SHP77 treated with DMSO at 0.1 percent for 48 hours (cell line): ENCODE data around the gene SPPL2C.
"Not testable (repeated sequence)": the region's sequence is repeated elsewhere in the genome, so short reads cannot be mapped to it uniquely, and the experiment has no call there.

Experiments
- DNase-seq: peaks from one replicate; lab custom pipeline; 2025; lab: John Stamatoyannopoulos, UW

SPPL2C gene

DNA sequence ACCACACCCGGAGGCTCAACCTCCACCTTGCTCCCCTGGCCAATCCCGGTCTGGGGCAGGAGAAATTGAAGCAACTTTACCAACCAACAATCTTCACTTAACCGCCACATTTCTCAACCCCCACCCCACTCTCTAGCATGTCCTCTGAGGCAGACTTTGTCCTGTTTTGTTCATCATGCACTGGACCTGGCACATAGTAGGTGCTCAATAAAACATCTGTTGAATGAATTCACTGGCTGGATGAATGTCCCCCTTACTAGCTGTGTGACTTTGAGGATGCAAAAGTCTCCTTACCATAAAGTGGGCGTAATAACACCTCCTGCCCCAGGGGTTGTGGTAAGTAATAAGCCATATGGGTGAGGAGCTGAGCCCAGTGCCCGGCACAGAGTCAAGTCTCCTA, 5.8 kb downstream of the SPPL2C start:
- DNase-seq: no peak

DNA sequence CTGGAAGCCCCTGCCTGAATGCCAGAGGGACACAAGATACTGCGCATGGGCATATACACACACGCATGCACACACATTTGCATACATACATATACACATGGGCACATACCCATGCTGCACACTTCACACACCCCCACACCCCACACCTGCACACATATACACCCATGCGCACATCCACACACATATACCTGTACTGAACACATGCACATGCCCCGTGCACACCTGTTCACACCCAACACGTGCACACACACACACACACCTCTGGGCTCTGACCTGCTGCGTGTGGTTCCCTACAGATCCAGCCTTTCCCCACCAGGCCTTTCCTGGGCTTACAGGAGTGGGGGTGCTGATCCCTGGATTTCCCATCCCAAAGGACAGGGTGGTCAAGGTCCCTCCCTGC, 6.3 kb downstream of the SPPL2C start:
- DNase-seq: no peak

DNA sequence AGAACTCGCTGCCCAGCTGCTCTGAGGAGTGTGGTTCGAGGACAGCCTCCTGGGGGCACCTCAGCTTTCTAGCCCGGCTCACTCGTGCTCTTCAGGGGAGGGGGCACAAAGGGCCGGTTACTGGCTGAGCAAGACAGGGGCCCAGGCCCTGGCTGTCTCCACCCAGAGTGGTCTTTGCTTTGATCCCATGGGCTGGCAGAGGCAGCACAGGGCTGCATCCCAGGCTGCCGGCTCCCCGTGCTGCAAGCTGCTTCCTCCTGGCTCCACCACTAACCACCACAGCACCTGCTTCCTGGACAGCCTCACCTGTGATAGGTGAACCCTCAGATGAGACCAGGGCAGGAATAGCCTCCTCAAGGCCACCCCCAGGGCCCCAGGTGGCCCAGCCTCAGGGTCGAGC, 6.8 kb downstream of the SPPL2C start:
- DNase-seq: no peak

DNA sequence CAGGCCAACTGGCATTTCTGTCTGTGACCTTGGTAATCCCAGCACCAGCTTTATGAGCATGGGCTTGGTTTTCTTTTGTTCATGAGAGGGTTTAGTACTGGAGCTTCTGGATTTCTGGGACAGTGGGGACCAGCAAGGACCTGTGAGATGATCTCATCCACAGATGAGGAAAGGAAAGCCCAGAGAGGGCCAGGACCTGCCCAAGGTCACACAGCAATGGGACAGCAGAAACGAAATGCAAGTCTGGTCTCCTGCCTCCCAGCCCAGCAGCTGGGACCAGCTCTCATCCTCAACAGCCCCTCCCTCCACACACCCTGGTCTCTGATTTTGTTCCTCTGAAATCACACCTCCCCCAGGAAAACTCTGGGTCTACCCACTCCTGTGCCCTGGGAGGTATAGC, 7.2 kb downstream of the SPPL2C start:
- no peak for DNase-seq

DNA sequence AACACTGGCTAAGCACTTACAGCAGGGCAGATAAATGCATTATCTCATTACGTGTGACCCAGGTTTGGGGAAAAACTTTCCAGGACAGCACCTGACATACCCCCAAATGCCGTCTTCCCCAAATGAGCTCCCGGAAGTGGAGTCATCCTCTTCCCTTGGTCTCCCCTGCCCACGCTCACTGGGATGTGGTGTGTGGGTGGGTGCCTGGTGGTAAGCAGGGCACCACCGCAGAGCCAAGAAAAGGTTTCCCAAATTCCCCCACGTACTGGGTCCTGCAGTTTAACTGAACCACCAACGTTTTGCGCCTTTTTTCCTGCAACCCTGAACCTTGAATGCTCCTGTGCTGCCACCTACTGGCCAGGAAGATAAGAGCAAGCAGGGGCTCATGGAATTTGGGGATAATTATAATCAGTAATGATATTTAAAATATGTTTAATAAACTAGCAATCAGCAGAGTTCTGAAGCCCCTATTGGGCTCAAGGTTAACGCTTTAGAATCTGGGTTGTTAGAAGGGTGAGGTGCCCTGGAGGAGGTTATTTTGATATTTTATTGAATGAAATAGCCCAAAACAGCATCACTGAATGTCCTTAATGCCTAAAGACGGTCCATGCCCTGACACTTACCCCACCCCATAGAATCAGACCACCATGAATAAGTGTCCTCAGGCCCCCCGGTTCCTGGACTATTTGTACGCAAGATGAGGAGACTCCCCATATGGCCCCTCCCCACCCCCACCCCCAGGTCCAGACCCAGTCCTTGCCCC, 8.0 kb downstream of the SPPL2C start:
- DNase-seq: peak; percentile 58

DNA sequence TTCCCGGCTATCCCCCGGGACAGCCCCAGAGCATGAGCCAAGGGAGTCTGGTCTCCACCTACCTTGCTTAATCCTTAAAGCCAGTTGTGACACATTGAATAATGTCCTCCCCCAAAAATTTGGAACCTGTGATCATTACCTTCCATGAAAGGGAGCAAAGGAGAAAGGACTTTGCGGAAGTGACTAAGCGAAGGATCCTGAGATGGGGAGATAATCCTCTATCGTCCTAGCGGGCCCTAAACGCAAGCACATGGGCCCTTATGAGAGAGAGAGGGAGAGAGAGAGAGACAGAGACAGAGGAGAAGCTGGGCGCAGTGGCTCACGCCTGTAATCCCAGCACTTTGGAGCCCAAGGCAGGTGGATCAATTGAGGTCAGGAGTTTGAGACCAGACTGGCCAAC, 9.5 kb downstream of the SPPL2C start:
- no peak for DNase-seq

DNA sequence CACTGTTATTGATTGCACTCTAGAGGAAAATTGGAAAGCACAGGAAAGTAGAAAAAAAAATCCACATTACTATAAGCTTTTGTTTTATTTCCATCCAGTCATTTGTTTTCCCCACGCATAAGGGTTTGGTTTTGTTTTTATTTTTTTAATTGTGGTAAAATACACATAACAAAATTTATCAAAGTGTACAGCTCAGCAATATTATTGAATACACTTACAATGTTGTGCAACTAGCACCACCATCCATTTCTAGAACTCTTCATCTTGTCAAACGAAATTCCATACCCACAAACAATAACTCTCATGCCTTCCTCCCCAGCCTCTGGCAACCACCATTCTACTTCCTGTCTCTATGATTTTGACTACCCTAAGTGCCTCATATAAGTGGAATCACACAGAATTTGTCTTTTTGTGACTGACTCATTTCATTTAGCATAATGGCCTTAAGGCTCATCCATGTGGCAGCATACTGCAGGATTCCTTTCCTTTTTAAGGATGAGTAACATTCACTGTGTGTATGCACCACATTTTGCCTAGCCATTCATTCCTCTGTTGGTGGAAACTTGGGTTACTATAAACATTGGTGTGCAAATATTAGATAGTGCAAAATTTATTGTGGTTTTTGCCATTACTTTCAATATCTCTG, 11.1 kb downstream of the SPPL2C start:
- DNase-seq: no peak

DNA sequence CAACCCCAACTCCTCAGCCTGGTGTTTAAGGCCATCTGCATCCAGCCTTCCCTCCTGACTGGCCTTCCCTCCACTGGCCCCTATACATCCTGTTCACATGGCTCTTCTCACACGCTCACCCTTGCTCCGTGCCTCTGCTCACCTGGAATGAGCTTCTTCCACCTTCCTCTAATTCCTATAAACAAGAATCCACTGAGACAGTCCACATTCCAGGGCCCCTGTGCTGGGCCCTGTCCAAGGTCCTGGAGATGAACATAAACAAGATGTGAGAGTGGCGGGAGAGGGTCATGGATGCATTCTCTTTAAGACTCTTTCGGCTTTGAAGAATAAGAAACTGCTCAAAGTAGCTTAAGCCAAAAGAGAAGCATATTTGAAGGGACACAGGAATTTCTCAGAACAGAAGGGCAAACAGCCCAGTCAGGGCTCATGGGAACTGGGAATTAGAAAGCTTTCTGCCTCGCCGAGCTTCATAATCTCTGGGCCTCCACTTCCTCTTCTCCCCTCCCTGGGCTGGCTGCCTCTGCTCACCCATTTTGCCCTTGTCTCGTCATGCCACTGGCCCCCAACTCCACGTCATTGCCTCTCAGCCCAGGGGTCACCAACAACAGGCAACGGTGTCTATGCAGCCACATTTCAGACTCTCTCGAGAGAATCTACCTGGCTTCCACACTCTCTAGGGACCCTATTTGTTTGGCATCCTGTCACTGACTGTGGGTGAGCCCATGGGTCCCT, 13.5 kb downstream of the SPPL2C start:
- no peak for DNase-seq

DNA sequence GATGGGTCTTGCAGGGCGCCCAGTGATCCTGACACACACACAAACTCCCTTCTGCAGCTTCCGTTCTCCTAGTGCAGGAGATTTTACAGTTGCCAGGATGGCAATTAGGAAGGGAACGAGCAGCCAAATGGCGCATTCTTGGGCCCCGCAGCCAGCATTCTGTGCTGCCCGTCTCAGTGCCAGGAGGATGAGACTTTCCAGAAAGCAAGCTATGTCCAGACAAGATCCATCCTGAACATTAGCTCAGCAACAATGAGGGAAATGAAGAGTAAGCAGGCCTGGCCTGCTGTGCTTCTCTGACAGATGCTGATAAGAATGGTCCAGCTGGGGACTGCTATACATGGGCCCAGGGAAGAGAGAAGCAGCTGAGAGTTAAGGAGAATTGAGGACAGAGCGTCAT, 16.5 kb downstream of the SPPL2C start:
- DNase-seq: no peak

DNA sequence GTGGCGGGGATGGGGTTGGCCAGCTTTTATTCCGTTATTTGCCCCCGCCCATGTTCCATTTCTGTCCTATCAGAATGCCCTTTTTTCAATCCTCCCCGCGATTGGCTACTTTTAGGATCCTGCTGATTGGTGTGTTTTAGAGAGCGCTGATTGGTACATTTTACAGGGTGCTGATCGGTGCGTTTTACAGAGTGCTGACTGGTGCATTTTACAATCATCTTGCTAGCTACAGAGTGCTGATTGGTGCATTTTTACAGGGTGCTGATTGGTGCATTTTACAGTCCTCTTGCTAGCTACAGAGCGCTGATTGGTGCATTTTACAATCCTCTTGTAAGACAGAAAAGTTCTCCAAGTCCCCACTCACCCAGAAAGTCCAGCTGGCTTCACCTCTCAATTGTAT, 17.4 kb downstream of the SPPL2C start:
- not testable (repeated sequence) for DNase-seq

DNA sequence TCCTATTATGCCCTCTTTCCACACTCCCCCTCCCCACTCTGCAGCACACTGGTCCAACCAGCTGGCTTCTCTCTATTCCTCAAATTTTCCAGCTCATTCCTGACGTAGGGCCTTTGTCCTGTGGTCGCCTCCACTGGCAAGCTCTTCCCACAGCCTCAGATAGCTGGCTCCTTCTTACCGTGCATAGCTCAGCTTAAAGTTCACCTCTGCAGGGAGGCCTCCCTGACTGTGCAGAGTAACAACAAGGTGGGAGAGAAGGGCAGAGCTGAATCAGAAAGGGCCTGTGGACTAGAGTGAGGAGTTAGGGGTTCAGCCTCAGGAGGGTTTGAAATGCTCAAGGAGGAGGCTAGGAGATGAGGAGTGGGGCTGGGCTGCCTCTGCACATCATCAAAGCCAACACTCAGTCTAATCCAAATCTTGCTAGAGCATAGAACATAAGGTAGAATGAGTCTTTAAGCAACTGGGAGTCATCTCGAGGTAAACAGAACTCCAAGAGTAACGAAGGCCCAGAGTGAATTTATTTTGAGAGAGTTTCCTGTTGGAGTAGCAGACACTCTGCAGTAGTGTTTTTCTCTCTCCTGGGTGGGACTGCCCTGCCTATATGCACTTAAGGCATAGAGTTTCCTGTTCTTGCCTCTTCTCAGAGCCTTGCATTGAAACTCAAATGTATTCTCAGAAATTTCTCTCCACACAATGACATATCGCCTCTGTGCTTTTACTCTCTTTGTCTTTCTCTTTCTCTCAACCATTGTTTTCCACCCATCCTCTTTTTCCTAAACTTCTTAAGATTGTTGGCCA, 19.4 kb downstream of the SPPL2C start:
- no peak for DNase-seq

DNA sequence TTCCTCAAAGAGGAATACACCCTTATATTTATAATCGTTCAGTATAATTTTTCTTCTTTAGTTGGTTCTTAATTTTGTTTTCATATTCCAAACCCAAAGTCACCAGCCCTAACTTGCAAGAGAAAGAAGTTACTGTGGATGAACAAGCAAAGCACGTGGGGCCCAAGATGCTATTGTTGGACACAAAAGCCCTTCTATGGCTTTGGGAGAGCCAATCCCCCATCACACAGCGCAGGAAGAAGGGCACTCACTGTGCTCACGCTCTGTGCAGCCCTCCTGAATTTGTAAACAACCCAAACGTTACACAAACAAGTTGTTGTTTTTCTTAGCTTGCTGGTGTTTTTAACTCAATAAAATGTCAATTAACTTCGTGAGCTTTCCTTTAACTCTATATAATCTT, 22.5 kb downstream of the SPPL2C start:
- DNase-seq: no peak

DNA sequence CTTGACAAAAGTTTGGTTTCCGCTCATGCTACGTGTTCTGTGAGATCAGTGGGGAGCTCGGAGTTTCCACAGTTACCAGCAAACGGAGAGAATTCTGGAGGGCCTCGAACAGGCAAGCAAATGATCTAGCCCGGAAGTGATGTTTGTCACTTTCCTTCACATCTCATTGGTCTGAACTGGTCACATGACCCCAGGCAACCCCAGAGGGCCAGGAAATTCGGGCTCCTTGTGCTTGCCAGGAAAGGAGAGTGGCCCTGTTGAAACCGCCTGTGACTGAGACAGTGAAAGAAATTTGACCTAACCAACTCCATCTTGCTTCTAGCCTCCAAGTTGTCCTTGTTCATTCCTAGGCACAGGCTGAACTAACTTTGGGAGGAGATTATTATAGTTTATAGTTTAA, 23.0 kb downstream of the SPPL2C start:
- no peak for DNase-seq

DNA sequence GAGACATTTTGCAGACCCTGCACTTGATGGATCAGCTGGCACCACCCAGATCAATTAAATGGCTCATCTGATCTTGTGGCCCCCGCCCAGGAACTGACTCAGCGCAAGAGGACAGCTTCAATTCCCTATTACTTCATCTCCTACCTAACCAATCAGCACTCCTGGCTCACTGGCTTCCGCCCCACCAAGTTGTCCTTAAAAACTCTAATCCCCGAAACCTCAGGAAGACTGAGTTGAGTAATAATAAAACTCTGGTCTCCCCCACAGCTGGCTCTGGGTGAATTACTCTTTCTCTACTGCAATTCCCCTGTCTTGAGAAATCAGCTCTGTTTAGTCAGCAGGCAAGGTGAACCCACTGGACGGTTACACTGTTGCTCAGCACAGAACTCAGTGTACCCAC, 23.6 kb downstream of the SPPL2C start:
- no peak for DNase-seq

DNA sequence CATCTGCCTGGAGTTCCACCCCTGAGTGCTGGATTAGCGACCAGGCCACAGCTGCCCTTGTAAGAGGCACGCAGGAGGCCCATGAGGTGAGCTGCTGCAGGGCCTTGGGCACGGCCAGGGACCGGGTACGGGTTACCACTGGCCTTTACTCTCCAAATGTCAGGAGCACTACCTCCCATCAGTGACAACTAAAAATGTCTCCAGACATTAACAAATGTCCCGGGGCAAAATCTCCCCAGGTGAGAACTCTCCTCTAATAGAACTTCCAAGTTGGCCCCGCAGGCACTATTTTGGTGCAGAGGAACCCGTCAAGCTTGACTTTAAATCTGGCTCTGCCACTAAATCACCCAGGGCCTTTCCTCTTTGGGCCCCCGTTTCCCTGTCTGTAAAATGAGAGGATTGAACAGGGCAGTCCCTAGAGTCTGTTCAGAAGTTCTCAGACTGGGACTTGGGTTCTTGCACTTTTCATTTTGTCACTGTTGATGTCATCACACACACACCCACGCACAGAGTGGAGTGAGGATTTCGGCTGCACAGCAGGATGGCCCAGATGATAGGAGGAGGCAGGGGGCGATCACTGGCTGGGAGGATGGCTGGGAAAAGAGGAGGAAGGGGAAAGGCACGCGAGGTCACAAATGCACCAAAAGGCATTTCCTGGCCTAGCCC, 25.1 kb downstream of the SPPL2C start:
- no peak for DNase-seq

DNA sequence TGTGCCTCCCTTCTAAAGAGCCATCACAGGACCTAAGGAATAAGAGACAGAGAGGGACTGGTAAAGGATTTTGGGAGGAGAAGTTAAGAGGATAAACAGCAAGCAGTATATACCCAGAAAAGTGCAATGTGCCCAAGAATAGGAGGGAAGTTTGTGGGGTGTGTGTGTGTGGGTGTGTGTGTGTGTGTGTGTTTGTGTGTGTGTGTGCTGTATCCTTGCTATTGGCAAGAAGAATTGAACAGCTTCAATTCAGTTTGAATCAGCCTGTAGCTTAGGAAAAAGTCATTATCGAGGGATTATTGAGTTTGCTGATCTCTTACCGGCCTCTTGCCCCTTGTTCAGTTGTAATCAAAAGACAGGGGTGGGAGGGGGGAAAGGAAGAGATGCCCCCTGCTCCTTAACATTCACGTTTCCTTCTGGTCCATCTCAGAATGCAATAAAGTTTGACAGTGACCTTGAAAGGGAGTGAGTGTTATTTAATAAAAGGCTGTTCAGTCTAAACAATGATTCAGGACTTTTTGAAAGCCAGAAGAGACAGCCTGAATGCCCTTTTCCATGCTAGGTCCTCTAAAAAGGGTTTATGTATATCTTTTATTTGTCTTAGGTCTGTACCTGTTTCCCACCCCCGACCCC, 25.8 kb downstream of the SPPL2C start:
- DNase-seq: no peak

DNA sequence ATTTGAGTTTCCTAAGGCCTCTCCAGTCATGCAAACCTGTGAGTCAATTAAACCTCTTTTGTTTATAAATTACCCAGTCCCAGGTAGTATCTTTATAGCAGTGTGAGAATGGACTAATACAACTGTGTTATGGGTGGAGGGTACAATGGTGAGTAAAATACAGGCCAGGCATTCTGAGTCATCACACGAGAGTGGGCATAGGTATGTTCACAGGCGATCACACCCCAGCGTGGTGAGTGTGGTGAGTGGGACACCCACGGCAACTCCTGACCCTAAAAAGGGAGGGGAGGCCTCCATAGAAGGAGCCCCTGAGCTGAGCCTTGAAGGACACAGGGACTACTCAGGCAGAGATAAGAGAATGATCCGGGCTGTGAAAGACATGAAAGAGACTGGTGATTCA, 27.0 kb downstream of the SPPL2C start:
- no peak for DNase-seq

DNA sequence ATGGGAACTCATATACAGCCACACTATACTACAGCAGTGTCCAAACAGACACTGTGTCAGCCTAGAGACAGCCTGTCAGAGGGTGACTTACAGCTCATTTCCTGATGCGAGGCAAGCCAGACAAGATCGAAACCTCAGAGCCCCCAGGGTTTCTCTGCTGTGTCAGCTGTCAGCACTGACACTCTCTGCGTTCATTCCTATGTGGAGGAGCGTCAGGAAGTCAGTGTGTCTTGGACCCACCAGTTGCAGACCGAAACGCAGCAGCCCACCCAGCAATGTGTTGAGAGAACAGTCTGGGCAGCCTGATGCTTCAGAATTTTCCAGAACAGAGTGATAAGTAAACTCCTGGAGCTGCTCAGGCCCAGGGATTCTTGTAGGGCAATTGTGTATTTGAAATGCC, 29.0 kb downstream of the SPPL2C start:
- DNase-seq: no peak

DNA sequence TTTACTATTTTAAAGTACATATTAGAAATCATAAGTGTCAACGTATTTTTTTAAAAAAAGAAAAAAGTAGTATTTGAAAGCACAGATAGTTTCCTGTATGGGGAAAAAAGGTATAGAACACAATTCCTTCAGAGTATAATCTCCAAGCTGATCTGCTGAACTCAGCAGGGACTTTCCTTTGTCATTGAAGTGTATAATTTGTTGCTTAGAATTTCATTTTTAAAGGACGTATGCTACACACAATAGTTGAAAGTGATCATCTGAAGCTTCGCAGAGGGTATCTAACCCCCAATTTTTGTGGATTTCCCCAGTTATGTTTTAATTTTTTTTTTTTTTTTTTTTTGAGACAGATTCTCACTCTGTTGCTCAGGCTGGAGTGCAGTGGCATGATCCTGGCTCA, 29.5 kb downstream of the SPPL2C start:
- DNase-seq: no peak

DNA sequence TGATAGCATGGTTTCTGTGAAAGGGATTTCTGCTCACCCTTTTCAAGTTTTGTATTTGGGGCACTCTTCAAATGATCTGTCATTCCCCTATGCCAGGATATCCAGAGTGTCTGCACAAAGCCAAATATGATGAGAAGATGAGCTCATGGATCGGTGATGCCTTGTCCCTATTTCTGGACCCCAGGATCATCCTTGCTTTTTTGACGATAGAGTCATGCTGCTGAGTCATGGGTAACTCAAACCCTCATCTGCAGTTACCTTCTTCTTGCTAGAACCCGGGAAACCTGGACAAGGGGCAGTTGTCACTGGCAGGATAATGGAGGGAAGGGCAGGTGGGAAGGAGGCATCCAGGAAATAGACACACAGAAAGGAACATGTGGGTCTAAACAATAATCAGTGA, 31.9 kb downstream of the SPPL2C start:
- DNase-seq: no peak

DNA sequence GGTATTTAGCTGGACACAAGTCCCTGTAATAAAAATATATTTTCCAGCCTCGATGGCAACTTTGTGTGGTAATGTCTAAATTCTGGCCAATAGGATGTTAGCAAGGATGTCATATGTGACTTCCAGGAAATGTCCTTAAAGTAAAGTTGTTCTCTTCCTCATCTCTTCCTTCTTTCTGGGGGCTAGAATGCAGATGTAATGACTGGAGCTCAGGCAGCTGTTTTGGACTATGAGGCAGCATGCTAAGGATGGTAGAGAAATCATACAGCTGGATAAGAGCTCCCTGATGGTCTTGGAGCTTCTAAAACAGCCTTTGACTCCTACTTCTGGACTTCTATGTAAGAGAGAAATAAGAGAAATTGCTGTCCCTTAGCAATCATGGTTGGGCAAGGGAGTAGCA, 32.8 kb downstream of the SPPL2C start:
- DNase-seq: no peak
